MM.1S (cell line): Measurements from ENCODE around the gene MST1.
A peak's percentile ranks its signal among the peaks of the same experiment; 100 is the strongest.

ENCODE experiments used
- DNase-seq: peaks from one replicate; pipeline ENCODE4 v3.0.0-alpha.2; 2015
- H2AFZ ChIP-seq: fragments of 300-600 bp; sonication (generic); 2 replicates; pipeline ENCODE4 v1.6.0; 2016; ENCODE audit warnings: antibody characterized with exemption, low read length
- H3F3A ChIP-seq: fragments of 300-600 bp; sonication (generic); 2 replicates; pipeline ENCODE4 v1.6.1; 2016; ENCODE audit warnings: mild to moderate bottlenecking, antibody characterized with exemption, low read length, moderate library complexity, mixed read lengths; ENCODE audit not compliant: insufficient read depth
- H3K27ac ChIP-seq: fragments of 300-600 bp; sonication (generic); 2 replicates; pipeline ENCODE4 v1.5.1; 2016; ENCODE audit warnings: mild to moderate bottlenecking, low read length
- H3K27me3 ChIP-seq: fragments of 300-600 bp; sonication (generic); replicated peaks from 2 replicates; pipeline ENCODE4 v1.6.0; 2016; ENCODE audit warnings: low read length; ENCODE audit not compliant: insufficient read depth
- H3K36me3 ChIP-seq: fragments of 300-600 bp; sonication (generic); replicated peaks from 2 replicates; pipeline ENCODE4 v1.6.1; 2016; ENCODE audit warnings: mild to moderate bottlenecking, low read length, mixed read lengths; ENCODE audit not compliant: insufficient read depth
- H3K4me1 ChIP-seq: fragments of 300-600 bp; sonication (generic); 2 replicates; pipeline ENCODE4 v1.6.1; 2016; ENCODE audit warnings: low read length, mixed read lengths
- H3K4me2 ChIP-seq: fragments of 300-600 bp; sonication (generic); 2 replicates; pipeline ENCODE4 v1.6.0; 2016; ENCODE audit warnings: low read depth, low read length
- H3K4me3 ChIP-seq: fragments of 300-600 bp; sonication (generic); 2 replicates; pipeline ENCODE4 v1.5.1; 2016; ENCODE audit warnings: low read length, mixed read lengths
- H3K79me2 ChIP-seq: fragments of 300-600 bp; sonication (generic); 2 replicates; pipeline ENCODE4 v1.6.1; 2016; ENCODE audit warnings: mixed run types, low read length, mixed read lengths
- H3K9ac ChIP-seq: fragments of 300-600 bp; sonication (generic); 2 replicates; pipeline ENCODE4 v1.6.1; 2016; ENCODE audit warnings: low read length, mixed read lengths
- H3K9me2 ChIP-seq: fragments of 300-600 bp; sonication (generic); replicated peaks from 2 replicates; pipeline ENCODE4 v1.6.1; 2016; ENCODE audit warnings: mild to moderate bottlenecking, low read length, mixed read lengths; ENCODE audit not compliant: insufficient read depth
- H3K9me3 ChIP-seq: fragments of 300-600 bp; sonication (generic); replicated peaks from 2 replicates; pipeline ENCODE4 v1.6.1; 2016; ENCODE audit warnings: mild to moderate bottlenecking, low read length, mixed read lengths; ENCODE audit not compliant: insufficient read depth
- H4K20me1 ChIP-seq: fragments of 300-600 bp; sonication (generic); 2 replicates; pipeline ENCODE4 v1.6.1; 2016; ENCODE audit warnings: mild to moderate bottlenecking, low read length, moderate library complexity, mixed read lengths; ENCODE audit not compliant: insufficient read depth
- EZH2 ChIP-seq: fragments of 300-600 bp; sonication (generic); optimal IDR thresholded peaks from 2 replicates; pipeline ENCODE3; 2017; ENCODE audit warnings: low read depth, mild to moderate bottlenecking, antibody characterized with exemption, low read length, mixed read lengths
- EZH2phosphoT487 ChIP-seq: fragments of 300-600 bp; sonication (generic); IDR thresholded peaks from 2 replicates; pipeline ENCODE4 v1.6.1; 2018; ENCODE audit warnings: antibody characterized with exemption, low read length
- TF ChIP-seq, protein P1 (sequence below): fragments of 300-600 bp; sonication (generic); IDR thresholded peaks from 2 replicates; pipeline ENCODE4 v1.5.1; 2016; ENCODE audit warnings: antibody characterized with exemption, low read length, mixed read lengths

Gene MST1

DNA sequence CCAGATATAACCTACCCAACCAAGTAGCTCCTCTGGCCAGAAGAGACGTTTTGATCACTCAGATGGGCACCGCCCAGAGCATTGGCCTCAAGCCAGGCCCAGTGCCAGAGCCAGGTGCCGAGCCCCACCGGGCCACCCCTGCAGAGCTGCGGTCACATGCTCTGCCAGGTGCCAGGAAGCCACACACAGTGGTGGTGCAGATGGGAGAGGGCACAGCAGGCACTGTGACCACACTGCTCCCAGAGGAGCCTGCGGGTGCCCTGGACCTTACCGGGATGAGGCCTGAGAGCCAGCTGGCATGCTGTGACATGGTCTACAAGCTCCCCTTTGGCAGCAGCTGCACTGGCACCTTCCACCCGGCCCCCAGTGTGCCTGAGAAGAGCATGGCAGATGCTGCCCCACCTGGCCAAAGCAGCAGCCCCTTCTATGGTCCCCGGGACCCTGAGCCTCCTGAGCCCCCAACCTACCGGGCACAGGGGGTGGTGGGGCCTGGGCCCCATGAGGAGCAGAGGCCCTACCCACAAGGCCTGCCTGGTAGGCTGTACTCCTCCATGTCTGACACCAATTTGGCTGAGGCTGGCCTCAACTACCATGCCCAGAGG, 34.2 kb downstream of the MST1 start:
- no peaks in the 10 kb centered on the region for H3K79me2 ChIP-seq
- no peaks in the 10 kb centered on the region for H4K20me1 ChIP-seq
- H3K9me2 ChIP-seq: no peaks in the 10 kb centered on the region
- H3K9me3 ChIP-seq: no peaks in the 10 kb centered on the region
- H3K4me3 ChIP-seq: no peak overlapping the region
- peaks cover 13% of the 10 kb centered on the region for H3K4me1 ChIP-seq
- H3K4me2 ChIP-seq: no peak overlapping the region
- no peak overlapping the region for H2AFZ ChIP-seq
- H3K27ac ChIP-seq: no peak overlapping the region
- peak; percentile 39 for DNase-seq
- TF ChIP-seq, protein P1, sequence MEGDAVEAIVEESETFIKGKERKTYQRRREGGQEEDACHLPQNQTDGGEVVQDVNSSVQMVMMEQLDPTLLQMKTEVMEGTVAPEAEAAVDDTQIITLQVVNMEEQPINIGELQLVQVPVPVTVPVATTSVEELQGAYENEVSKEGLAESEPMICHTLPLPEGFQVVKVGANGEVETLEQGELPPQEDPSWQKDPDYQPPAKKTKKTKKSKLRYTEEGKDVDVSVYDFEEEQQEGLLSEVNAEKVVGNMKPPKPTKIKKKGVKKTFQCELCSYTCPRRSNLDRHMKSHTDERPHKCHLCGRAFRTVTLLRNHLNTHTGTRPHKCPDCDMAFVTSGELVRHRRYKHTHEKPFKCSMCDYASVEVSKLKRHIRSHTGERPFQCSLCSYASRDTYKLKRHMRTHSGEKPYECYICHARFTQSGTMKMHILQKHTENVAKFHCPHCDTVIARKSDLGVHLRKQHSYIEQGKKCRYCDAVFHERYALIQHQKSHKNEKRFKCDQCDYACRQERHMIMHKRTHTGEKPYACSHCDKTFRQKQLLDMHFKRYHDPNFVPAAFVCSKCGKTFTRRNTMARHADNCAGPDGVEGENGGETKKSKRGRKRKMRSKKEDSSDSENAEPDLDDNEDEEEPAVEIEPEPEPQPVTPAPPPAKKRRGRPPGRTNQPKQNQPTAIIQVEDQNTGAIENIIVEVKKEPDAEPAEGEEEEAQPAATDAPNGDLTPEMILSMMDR: no peak
- TF ChIP-seq EZH2phosphoT487 (no peak), EZH2 (no peak)
- H3K36me3 ChIP-seq: no peaks in the 10 kb centered on the region
- peaks cover 14% of the 10 kb centered on the region; the same call in 1 of the 2 replicates for H3K27me3 ChIP-seq
- no peak overlapping the region for H3K9ac ChIP-seq
- no peaks in the 10 kb centered on the region for H3F3A ChIP-seq

DNA sequence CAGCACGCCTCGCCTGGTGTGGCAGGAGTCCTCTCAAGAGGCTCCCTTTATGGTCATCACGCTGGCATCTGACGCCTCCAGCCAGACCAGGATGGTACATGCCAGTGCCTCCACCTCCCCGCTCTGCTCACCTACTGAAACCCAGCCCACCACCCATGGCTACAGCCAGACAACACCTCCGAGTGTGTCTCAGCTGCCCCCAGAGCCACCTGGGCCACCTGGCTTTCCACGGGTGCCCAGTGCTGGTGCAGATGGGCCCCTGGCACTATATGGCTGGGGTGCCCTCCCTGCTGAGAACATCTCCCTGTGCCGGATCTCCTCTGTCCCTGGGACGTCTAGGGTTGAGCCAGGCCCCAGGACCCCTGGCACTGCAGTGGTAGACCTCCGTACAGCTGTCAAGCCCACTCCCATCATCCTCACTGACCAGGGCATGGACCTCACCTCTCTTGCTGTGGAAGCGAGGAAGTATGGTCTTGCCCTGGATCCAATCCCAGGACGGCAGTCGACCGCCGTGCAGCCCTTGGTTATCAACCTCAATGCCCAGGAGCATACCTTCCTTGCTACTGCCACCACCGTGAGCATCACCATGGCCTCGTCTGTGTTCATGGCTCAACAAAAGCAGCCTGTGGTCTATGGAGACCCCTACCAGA, 35.0 kb downstream of the MST1 start:
- no peak for DNase-seq
- no peaks in the 10 kb centered on the region for H3K36me3 ChIP-seq
- no peaks in the 10 kb centered on the region for H3K9me3 ChIP-seq
- TF ChIP-seq, protein P1: no peak
- TF ChIP-seq EZH2: no peak
- no peak for TF ChIP-seq EZH2phosphoT487
- H3K4me1 ChIP-seq: peaks cover 13% of the 10 kb centered on the region
- no peaks in the 10 kb centered on the region for H3K9me2 ChIP-seq
- peaks cover 14% of the 10 kb centered on the region; the same call in 1 of the 2 replicates for H3K27me3 ChIP-seq
- H3K4me2 ChIP-seq: no peak overlapping the region
- no peak overlapping the region for H3K4me3 ChIP-seq
- H2AFZ ChIP-seq: no peak overlapping the region
- H3K9ac ChIP-seq: no peak overlapping the region
- H3K79me2 ChIP-seq: no peaks in the 10 kb centered on the region
- no peaks in the 10 kb centered on the region for H3F3A ChIP-seq
- H3K27ac ChIP-seq: no peak overlapping the region
- H4K20me1 ChIP-seq: no peaks in the 10 kb centered on the region

DNA sequence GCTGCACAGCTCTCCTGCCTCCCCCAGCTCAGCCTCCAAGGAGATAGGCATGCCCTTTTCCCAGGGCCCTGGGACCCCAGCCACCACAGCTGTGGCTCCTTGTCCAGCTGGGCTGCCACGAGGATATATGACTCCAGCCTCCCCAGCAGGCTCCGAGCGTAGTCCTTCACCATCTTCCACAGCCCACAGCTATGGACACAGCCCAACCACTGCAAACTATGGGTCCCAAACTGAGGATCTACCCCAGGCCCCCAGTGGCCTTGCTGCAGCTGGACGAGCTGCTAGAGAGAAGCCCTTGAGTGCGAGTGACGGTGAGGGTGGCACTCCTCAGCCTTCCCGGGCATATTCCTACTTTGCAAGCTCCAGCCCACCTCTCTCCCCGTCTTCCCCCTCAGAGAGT, 35.7 kb downstream of the MST1 start:
- Histone ChIP-seq H3K4me3 (no peak overlapping the region), H2AFZ (no peak overlapping the region), H3K79me2 (no peaks in the 10 kb centered on the region), H4K20me1 (no peaks in the 10 kb centered on the region), H3K36me3 (no peaks in the 10 kb centered on the region), H3K27ac (no peak overlapping the region), H3K9ac (no peak overlapping the region), H3K9me3 (no peaks in the 10 kb centered on the region), H3F3A (no peaks in the 10 kb centered on the region), H3K4me2 (no peak overlapping the region), H3K4me1 (peaks cover 13% of the 10 kb centered on the region), H3K27me3 (peaks cover 14% of the 10 kb centered on the region; the same call in 1 of the 2 replicates), H3K9me2 (no peaks in the 10 kb centered on the region)
- DNase-seq: no peak
- TF ChIP-seq EZH2: no peak
- TF ChIP-seq EZH2phosphoT487: no peak
- TF ChIP-seq, protein P1: no peak
